Neural progenitor cell (in vitro differentiated cells): ENCODE data around the gene CELSR2. TPM values are rescaled to one million over a fixed set of nuclear protein-coding genes. Genes with fewer than 3 reads are reported as not detected.

Experiments
- DNase-seq: peaks from one replicate; pipeline ENCODE4 v3.0.0-alpha.2; 2016; ENCODE audit warnings: low spot score
- H2AFZ ChIP-seq: fragments of 200-600 bp; sonication (generic); replicated peaks from 2 replicates; pipeline ENCODE4 v1.6.1; 2016; ENCODE audit warnings: antibody characterized with exemption
- H3F3A ChIP-seq: fragments of 200-600 bp; sonication (generic); 2 replicates; pipeline ENCODE4 v1.6.1; 2016; ENCODE audit warnings: antibody characterized with exemption, low read depth
- H3K27ac ChIP-seq: fragments of 200-600 bp; sonication (generic); 2 replicates; pipeline ENCODE4 v1.5.1; 2016; ENCODE audit warnings: mild to moderate bottlenecking
- H3K27me3 ChIP-seq: fragments of 200-600 bp; sonication (generic); 2 replicates; pipeline ENCODE4 v1.6.1; 2016; ENCODE audit warnings: mild to moderate bottlenecking, moderate library complexity
- H3K36me3 ChIP-seq: fragments of 200-600 bp; sonication (generic); 2 replicates; pipeline ENCODE4 v1.5.1; 2016
- H3K4me1 ChIP-seq: fragments of 200-600 bp; sonication (generic); 2 replicates; pipeline ENCODE4 v1.6.1; 2016; ENCODE audit warnings: mixed run types
- H3K4me2 ChIP-seq: fragments of 200-600 bp; sonication (generic); 2 replicates; pipeline ENCODE4 v1.6.1; 2016
- H3K4me3 ChIP-seq: fragments of 200-600 bp; sonication (generic); 2 replicates; pipeline ENCODE4 v1.5.1; 2016
- H3K79me2 ChIP-seq: fragments of 200-600 bp; sonication (generic); 2 replicates; pipeline ENCODE4 v1.6.1; 2016; ENCODE audit warnings: low read depth
- H3K9ac ChIP-seq: fragments of 200-600 bp; sonication (generic); 2 replicates; pipeline ENCODE4 v1.6.1; 2016
- H3K9me3 ChIP-seq: fragments of 200-600 bp; sonication (generic); 2 replicates; pipeline ENCODE4 v1.5.1; 2016; ENCODE audit warnings: low read depth
- H4K20me1 ChIP-seq: fragments of 200-600 bp; sonication (generic); 2 replicates; pipeline ENCODE4 v1.6.1; 2016; ENCODE audit warnings: low read depth
- H3K27ac Mint-ChIP-seq: 3 replicates; pipeline ENCODE4 v1.8.0; 2021; ENCODE audit warnings: mixed read lengths
- H3K27me3 Mint-ChIP-seq: 2 replicates; pipeline ENCODE4 v1.8.0; 2022; ENCODE audit warnings: low read depth, mild to moderate bottlenecking, inconsistent platforms, moderate library complexity, mixed read lengths; ENCODE audit not compliant: insufficient read depth
- H3K36me3 Mint-ChIP-seq: 3 replicates; pipeline ENCODE4 v1.8.0; 2021; ENCODE audit warnings: mixed read lengths
- H3K4me1 Mint-ChIP-seq: 3 replicates; pipeline ENCODE4 v1.8.0; 2021; ENCODE audit warnings: mixed read lengths
- H3K4me3 Mint-ChIP-seq: 3 replicates; pipeline ENCODE4 v1.8.0; 2021; ENCODE audit warnings: mild to moderate bottlenecking, moderate library complexity, mixed read lengths
- H3K9me3 Mint-ChIP-seq: 3 replicates; pipeline ENCODE4 v1.8.0; 2020; ENCODE audit warnings: mixed read lengths
- EZH2 ChIP-seq: fragments of 200-600 bp; sonication (generic); IDR thresholded peaks from 2 replicates; pipeline ENCODE4 v1.6.1; 2017; ENCODE audit warnings: antibody characterized with exemption, mild to moderate bottlenecking, moderate library complexity
- EZH2phosphoT487 ChIP-seq: fragments of 200-600 bp; sonication (generic); IDR thresholded peaks from 2 replicates; pipeline ENCODE4 v1.6.1; 2017; ENCODE audit warnings: antibody characterized with exemption
- total RNA-seq: library from RNA; depleted of rRNA; stranded (reverse); fragments of >200 nt; gene quantifications from 2 replicates; pipeline ENCODE4 v1.2.3, GENCODE V29; 2015; ENCODE audit warnings: low replicate concordance
- TF ChIP-seq, protein P1 (sequence below): fragments of 200-600 bp; sonication (generic); IDR thresholded peaks from 2 replicates; pipeline ENCODE4 v1.5.1; 2017; ENCODE audit warnings: antibody characterized with exemption, mild to moderate bottlenecking

Gene CELSR2
- total RNA-seq, 1 donor from 2014 or later, result 11.1 TPM

DNA sequence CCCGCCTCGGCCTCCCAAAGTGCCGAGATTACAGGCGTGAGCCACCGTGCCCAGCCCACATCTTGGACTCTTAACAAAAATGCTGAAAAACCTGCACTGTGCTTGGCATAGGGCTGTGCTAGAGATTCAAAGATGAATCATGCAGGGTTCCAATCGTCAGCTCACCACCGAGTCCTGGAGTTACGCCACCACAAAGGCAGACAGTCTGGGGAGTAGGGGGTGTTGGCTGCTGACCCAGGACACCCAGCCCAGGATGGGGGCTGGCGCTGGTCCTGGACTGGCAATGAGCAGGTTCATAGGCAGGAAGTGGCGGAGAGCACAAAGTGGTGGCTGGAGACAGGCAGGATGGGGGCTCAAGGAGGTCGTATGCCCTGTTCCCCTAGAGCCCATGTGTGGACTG lies 17.6 kb downstream of the CELSR2 start:
- no peak overlapping the region for H3K4me2 ChIP-seq
- no peak overlapping the region for H3K27ac Mint-ChIP-seq
- H3K36me3 ChIP-seq, result no peaks in the 10 kb centered on the region

DNA sequence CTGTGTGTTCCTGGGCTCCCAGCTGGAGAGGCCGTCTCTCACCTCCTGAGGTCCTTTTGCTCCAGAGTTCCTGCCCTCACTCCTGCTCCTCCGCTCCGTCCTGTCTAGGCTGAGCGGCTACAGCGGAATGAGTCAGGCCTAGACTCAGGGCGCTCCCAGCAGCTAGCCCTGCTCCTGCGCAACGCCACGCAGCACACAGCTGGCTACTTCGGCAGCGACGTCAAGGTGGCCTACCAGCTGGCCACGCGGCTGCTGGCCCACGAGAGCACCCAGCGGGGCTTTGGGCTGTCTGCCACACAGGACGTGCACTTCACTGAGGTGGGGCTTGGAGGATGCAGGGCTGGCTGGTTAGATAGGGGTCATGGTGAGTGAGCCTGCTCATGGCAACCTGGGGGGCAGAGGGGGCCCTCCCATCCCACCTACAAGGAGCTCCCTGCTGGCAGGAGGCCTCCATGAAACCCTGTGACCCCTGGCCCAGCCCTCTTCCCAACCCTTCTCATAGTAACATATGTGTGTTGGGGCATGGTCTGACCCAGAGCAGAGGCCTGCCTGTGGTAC lies 18.5 kb downstream of the CELSR2 start:
- Mint-ChIP-seq H3K27me3 (peaks cover 12% of the 10 kb centered on the region), H3K9me3 (no peaks in the 10 kb centered on the region), H3K36me3 (peaks cover 28% of the 10 kb centered on the region), H3K4me3 (no peak overlapping the region), H3K27ac (no peak overlapping the region), H3K4me1 (peaks cover 5% of the 10 kb centered on the region)
- peaks cover 4% of the 10 kb centered on the region for H3F3A ChIP-seq
- no peaks in the 10 kb centered on the region for H3K36me3 ChIP-seq
- H3K79me2 ChIP-seq, result no peaks in the 10 kb centered on the region
- no peak overlapping the region for H3K4me2 ChIP-seq
- TF ChIP-seq EZH2 (no peak), EZH2phosphoT487 (no peak)
- TF ChIP-seq, protein P1, sequence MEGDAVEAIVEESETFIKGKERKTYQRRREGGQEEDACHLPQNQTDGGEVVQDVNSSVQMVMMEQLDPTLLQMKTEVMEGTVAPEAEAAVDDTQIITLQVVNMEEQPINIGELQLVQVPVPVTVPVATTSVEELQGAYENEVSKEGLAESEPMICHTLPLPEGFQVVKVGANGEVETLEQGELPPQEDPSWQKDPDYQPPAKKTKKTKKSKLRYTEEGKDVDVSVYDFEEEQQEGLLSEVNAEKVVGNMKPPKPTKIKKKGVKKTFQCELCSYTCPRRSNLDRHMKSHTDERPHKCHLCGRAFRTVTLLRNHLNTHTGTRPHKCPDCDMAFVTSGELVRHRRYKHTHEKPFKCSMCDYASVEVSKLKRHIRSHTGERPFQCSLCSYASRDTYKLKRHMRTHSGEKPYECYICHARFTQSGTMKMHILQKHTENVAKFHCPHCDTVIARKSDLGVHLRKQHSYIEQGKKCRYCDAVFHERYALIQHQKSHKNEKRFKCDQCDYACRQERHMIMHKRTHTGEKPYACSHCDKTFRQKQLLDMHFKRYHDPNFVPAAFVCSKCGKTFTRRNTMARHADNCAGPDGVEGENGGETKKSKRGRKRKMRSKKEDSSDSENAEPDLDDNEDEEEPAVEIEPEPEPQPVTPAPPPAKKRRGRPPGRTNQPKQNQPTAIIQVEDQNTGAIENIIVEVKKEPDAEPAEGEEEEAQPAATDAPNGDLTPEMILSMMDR, result no peak
- H3K9me3 ChIP-seq, result no peaks in the 10 kb centered on the region
- H4K20me1 ChIP-seq, result peaks cover 2% of the 10 kb centered on the region
- no peak overlapping the region for H3K4me3 ChIP-seq
- no peak overlapping the region for H3K9ac ChIP-seq
- no peak overlapping the region for H3K27ac ChIP-seq
- no peaks in the 10 kb centered on the region for H3K4me1 ChIP-seq
- DNase-seq, result no peak
- H2AFZ ChIP-seq, result no peak overlapping the region
- no peaks in the 10 kb centered on the region for H3K27me3 ChIP-seq

More for the DNA sequence above, 17.6 kb downstream of the CELSR2 start:
- TF ChIP-seq EZH2phosphoT487 (no peak), EZH2 (no peak)
- TF ChIP-seq, protein P1, result no peak
- no peaks in the 10 kb centered on the region for H3K79me2 ChIP-seq
- peaks cover 4% of the 10 kb centered on the region for H3F3A ChIP-seq
- H3K4me1 ChIP-seq, result no peaks in the 10 kb centered on the region
- Mint-ChIP-seq H3K36me3 (peaks cover 28% of the 10 kb centered on the region), H3K27me3 (peaks cover 12% of the 10 kb centered on the region), H3K4me1 (peaks cover 5% of the 10 kb centered on the region), H3K9me3 (no peaks in the 10 kb centered on the region), H3K4me3 (peak overlapping the region; percentile 59)
- DNase-seq, result no peak
- no peak overlapping the region for H2AFZ ChIP-seq
- no peak overlapping the region for H3K9ac ChIP-seq
- H3K4me3 ChIP-seq, result no peak overlapping the region
- H3K9me3 ChIP-seq, result no peaks in the 10 kb centered on the region
- H3K27me3 ChIP-seq, result no peaks in the 10 kb centered on the region
- H3K27ac ChIP-seq, result no peak overlapping the region
- H4K20me1 ChIP-seq, result peaks cover 2% of the 10 kb centered on the region

DNA sequence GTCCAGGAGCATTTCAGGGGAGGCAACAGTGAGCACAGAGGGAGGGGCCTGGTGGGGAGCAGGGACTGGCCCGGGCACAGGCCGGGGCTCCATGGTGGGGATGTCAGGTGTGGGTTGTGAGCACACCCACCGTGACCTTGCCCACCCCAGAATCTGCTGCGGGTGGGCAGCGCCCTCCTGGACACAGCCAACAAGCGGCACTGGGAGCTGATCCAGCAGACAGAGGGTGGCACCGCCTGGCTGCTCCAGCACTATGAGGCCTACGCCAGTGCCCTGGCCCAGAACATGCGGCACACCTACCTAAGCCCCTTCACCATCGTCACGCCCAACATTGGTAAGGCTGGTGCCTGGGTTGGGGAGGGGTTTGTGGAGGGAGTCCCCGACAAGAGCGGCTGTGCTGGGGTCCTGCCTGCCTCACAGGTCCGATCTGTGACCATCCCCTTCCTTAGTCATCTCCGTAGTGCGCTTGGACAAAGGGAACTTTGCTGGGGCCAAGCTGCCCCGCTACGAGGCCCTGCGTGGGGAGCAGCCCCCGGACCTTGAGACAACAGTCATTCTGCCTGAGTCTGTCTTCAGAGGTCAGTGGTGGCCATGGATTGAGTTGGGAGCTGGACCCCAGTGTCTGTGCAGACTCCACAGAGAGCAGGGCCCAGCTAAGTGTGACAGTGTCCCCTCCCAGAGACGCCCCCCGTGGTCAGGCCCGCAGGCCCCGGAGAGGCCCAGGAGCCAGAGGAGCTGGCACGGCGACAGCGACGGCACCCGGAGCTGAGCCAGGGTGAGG lies 19.3 kb downstream of the CELSR2 start:
- H3K36me3 Mint-ChIP-seq, result peaks cover 26% of the 10 kb centered on the region
- Histone ChIP-seq H3K27ac (no peak overlapping the region), H4K20me1 (peaks cover 2% of the 10 kb centered on the region), H3K36me3 (no peaks in the 10 kb centered on the region), H3K9ac (no peak overlapping the region), H3F3A (peaks cover 4% of the 10 kb centered on the region), H3K4me1 (no peaks in the 10 kb centered on the region), H3K9me3 (no peaks in the 10 kb centered on the region), H3K27me3 (no peaks in the 10 kb centered on the region), H3K79me2 (no peaks in the 10 kb centered on the region), H3K4me3 (no peak overlapping the region), H3K4me2 (no peak overlapping the region), H2AFZ (no peak overlapping the region)
- H3K9me3 Mint-ChIP-seq, result no peaks in the 10 kb centered on the region
- no peak overlapping the region for H3K4me3 Mint-ChIP-seq
- TF ChIP-seq EZH2phosphoT487 (no peak), EZH2 (no peak)
- TF ChIP-seq, protein P1, result no peak
- peaks cover 10% of the 10 kb centered on the region for H3K27me3 Mint-ChIP-seq
- no peak overlapping the region for H3K27ac Mint-ChIP-seq
- H3K4me1 Mint-ChIP-seq, result peaks cover 3% of the 10 kb centered on the region
- DNase-seq, result no peak
